ENCODE measurements around the gene YJU2.

The YJU2 gene

GRCh38 chr19:4301590-4302242, 54.8 kb downstream of the YJU2 start:
- DNase-seq = no peak

- DNase-seq = no peak
Measured at GRCh38 chr19:4302243-4302640, 55.4 kb downstream of the YJU2 start, which contains the start of gene TMIGD2. Gene TMIGD2 (minus strand): TSS chr19:4302389. CDS start chr19:4302385, 4 bp downstream.

- no peak for DNase-seq
Measured at GRCh38 chr19:4303819-4304537, 57.1 kb downstream of the YJU2 start.

- peak; percentile 29 for DNase-seq
Measured at GRCh38 chr19:4304538-4305256, 57.8 kb downstream of the YJU2 start, which contains the start of gene FSD1. Gene FSD1 (plus strand): TSS chr19:4304598. CDS start chr19:4304747, 149 bp downstream.

DNA sequence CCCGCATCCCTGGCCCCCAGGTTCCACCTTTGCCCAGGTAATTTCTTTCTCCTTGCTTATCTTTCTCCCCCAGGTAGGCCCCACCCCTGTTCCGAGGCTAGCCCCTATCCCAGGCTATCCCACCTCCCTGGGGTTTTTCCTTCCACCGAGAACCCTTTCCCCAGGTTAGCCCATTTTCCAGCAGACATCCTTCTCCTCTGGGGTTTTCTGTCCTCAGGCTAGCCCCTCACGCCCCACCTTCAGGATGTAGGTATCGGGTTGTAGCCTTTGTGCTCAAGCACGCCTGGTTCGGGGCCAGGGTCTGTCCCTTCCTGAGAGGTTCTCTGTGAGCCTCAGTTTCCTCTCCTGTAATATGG, 58.4 kb downstream of the YJU2 start:
- DNase-seq = no peak

DNA sequence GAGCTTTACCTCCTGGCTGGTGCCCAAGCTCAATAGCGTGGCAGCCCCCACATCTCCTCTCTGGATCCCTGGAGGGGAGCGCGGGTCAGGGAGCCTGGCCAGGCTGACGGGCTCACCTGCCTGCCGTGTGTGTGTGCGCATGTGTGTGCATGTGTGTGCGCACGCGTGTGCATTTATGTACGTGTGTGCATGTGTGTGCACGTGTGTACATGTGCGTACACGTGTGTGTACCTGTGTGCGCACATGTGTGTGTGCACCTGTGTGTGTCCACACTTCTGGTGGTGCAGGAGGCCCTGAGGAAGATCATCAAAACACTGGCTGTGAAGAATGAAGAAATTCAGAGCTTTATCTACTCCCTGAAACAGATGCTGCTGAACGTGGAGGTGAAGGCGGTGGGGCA, 58.8 kb downstream of the YJU2 start:
- DNase-seq = no peak

- no peak for DNase-seq
Measured at GRCh38 chr19:4310247-4311121, 63.6 kb downstream of the YJU2 start.

- DNase-seq = no peak
Measured at GRCh38 chr19:4313847-4314490, 67.1 kb downstream of the YJU2 start.

DNA sequence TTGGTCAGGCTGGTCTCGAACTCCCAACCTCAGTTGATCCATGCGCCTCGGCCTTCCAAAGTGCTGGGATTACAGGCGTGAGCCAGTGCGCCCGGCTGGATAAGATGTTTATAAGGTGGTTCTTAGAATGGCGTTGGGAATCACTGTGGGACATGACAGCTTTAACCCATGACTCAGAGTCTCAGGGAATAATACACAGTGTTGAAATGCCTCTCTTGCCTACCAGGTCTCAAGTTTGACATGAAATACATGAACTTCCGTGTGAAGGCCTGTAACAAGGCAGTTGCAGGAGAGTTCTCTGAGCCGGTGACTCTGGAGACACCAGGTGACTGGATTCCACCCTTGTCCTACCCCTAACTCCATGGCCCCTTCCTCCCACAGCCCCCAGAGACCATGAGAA, 70.1 kb downstream of the YJU2 start:
- DNase-seq = no peak

DNA sequence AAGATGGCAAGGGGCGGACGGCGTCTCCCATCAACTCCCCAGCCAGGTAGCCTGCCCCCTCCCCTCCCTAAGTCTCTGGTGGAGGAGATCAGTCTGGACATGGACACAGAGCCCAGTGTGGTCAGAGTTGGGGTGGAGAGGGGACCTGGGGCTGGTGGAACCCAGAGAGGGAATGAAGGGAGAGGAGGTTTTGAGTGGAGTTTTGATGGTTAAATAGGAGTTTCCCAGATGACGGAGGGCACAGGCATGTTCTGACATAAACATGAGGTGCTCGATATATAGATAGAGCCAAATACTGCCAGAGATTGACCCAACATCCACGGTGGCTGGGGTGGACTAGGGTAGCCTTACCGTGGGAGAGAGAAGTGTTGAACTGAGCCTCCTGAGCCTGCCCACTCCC, 71.6 kb downstream of the YJU2 start:
- no peak for DNase-seq

Data from NCI-H774 (cell line).